NT2/D1 (cell line): Measurements from ENCODE around the gene IDH3G.

Source experiments
- YY1 ChIP-seq: IDR thresholded peaks from 2 replicates; pipeline ENCODE4 v1.6.1; 2011; ENCODE audit not compliant: insufficient read length, insufficient read depth
- ZNF274 ChIP-seq: IDR thresholded peaks from 2 replicates; pipeline ENCODE4 v1.6.1; 2011; ENCODE audit warnings: mild to moderate bottlenecking, low read depth, low read length

DNA sequence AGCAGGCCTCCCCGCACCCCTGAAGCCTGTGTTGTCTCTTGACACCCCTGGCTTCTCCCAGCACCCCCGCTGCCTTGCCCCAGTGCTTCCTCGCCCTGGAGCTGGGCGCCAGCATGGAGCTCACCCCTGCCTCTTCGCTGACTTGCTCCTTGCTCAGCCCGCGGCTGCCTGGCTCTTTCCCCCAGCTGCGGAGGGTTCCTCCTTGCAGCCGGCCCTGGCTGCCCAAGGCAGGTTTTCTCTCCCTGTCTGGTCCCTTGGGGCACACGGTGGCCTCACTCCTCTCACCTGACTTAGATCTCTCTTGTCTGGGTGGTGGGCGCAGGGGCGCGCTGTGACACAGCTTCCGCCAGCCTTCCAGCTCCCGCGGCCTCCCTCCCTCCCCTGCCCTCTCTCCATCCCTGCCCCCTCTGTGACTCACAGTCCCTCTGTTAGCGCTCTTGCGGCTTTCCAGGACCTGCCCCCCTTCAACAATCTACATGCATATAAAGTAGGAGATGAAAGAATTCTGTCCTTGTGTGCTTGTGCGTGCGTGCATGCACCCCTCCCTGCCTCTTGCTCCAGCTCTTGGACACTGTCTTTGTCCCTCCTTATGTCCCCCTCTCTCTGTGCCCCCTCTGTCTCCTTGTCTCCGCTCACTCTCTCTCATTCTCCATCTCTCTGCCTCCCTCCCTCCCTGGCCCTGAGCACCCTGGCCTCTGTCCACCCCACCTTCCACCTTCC, 27.9 kb downstream of the IDH3G start:
- TF ChIP-seq ZNF274 (no peak), YY1 (no peak)
